Activated T-helper 1 cell treated with Interleukin-2 at 50 U/mL for 16 hours (primary cell): Measurements from ENCODE around the gene MAST4.
A peak's percentile ranks its signal among the peaks of the same experiment; 100 is the strongest.

Source experiments
- DNase-seq: peaks from one replicate; pipeline ENCODE4 v3.0.0-alpha.2; 2020; ENCODE audit warnings: low read depth

Gene MAST4

GRCh38 chr5:67215519-67216471 is 619.6 kb downstream of the MAST4 start:
- DNase-seq: peak; percentile 55

DNA sequence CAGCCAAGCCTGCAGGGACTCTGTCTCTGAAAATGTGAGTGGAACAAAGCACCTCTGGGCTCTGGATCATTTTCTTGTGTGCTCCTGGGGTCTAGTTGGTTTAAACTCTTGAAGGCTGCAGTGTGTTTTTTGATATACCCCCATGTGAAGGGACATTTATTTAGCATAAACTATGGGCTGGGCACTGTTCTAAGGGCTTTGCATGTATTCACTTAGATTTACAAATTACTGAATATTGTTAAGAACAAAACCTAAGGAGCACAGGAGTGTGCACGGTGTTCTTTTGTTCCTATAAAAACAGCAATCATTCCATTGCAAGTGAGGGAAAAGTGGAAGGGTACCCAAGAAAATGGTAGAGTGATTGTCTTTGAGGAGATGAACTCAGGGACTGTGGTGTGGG is 620.4 kb downstream of the MAST4 start:
- DNase-seq: no peak
